Hematopoietic multipotent progenitor cell treated with erythropoietin and hydrocortisone succinate and interleukin-3 and kit ligand, for 15 days (in vitro differentiated cells): ENCODE results near the gene GMPR2.
"Not testable (repeated sequence)": the region's sequence is repeated elsewhere in the genome, so short reads cannot be mapped to it uniquely, and the experiment has no call there.

Source experiments
- DNase-seq: peaks from one replicate; pipeline ENCODE4 v3.0.0-alpha.2; 2015; ENCODE audit warnings: low spot score

GMPR2 gene

GRCh38 chr14:24202538-24202937, 30.2 kb upstream of the GMPR2 start:
- DNase-seq = not testable (repeated sequence)

- DNase-seq = not testable (repeated sequence)
Observed at GRCh38 chr14:24203249-24203886, 29.4 kb upstream of the GMPR2 start.

DNA sequence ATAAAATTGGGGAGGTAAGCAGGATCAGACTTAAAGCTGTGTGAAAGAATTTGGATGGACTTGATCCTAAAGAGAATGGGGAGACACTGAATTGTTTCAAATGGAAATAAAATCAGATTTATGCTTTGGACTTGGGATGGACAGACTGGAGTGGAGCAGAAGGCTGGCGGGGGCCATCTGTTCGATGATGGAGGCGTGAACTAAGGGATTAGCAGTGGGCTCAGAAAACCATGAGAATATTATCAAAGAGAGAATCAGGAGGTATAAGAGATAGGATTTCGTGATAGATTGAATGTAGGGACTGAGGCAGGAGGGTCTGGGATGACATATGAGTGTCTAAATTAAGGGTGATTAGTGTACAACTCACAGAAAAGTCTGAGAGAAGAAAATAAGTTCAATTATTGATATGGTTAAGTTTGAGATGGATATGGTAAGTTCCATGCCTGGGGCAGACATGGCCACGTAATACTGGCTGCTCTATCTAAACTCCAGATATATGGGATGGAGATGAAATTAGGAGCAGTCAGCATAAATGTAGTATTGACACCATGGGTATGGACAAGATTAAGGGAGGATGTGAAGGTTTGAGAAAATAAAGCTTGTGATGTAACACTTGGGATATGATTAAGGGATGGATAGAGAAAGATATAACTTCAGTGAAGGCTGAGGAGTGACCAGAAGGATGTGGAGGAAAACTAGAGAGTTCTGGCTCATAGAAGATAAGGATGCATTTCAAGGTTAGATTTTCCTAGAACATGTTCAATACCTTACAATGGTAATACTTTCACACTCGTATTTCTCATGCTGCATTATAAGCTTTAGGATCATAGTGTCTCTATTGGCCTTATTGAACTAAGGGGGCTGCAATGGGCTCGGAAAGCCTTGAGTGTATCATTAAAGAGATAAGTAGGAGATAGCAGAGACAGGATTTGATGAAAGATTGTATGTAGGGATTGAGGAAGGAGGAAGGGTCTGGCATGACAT, 28.3 kb upstream of the GMPR2 start:
- no peak for DNase-seq

DNA sequence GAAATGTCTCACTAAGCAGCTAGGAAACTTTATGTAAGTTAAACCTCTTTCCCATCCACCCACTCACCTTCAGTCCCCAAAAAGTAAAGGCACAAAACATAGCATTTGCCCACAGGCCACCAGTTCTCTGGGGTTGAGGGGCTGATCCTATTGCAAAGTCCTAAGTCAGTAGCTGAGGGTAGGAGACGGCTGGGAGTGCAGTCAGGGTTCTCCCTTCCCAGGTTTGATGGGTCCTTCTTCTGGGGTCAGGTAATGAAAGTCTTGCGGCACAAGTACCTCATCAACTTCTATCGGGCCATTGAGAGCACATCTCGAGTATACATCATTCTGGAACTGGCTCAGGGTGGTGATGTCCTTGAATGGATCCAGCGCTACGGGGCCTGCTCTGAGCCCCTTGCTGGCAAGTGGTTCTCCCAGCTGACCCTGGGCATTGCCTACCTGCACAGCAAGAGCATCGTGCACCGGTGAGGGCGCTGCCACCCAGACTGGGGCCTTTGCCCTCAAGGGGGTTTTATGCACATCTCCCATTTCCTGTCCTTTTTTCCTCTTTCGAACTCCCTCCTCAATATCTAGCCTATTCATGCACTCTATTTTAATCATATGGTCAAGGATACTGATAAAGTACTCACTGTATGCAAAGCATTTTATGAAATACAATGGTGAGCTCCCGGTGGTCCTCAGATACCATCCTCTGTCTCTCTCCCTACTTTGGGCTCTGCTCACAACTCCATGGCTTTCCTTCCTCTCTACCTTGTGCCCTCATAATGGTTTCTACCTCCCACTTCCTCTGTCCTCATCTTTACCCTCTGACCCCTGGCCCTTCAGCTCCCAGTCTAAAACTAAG, 26.2 kb upstream of the GMPR2 start:
- no peak for DNase-seq

GRCh38 chr14:24207104-24207551, 25.6 kb upstream of the GMPR2 start:
- no peak for DNase-seq

GRCh38 chr14:24207625-24208024, 25.1 kb upstream of the GMPR2 start:
- DNase-seq = no peak

DNA sequence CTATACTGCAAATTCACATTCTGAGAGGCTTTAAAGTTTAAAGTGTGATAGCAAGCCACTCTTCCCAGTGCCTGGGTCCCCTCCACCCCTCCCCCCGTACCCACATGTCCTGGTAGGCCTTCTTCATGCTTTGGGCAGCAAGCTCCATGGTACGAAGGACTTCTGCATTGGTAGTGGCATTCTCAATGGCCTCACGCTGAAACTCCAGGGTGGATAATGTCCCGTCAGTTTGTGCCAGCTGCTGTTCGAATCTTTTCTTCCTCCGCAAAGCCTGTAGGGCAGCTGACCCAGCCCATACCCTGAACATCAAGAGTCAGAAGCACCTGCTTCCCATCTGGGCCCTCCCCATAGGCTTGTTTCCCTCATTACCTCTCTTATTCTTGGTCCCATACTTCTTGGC, 21.4 kb upstream of the GMPR2 start:
- no peak for DNase-seq

DNA sequence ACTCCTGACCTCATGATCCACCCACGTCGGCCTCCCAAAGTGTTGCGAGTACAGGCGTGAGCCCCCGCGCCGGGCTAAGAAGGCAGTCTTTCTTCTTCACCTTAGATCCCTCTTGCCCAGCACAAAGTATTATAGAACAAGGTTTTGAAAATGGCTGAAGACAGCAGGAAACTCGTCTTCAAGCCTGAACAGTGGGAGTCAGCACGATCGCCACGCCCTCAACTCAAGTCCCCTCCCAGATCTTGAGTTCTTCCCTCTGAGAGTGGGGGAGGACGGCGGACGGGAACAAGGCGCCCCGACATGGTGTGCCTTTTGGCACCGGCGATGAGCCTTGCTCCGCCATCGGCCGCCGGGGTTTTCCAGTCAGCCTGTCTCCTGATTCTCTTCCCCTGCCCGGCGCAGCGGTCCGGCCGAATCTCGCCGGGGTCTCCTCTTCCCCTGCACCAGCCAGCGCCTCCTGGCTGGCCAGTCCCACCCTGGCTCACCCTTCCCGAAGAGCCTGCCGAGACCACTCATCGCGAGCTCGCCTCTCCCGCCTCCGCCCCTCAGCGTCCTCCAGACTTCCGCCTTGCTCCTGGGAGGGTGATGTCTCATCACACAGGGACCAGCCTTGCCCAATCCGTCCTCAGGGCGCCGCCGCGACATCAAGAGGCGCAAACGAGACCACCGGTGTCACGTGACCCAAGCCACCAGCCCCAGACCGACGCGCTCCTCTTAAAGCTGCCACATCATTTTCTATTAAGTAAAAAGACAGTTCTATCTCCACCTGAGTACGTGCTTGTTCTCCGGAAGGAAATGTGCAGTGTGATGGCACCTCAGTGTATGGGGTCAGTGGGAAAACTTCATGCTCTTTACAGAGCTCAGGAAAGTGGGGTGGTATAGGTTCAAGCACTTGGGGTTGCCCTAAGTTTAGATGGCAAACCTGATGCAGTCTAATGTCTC, 19.5 kb upstream of the GMPR2 start, which contains the start of gene CHMP4A:
Gene CHMP4A, minus strand, starts transcription at position 565 of the 942 bp plus-strand sequence. Its CDS starts 49 bp downstream, at position 516.
- DNase-seq = peak; percentile 88

DNA sequence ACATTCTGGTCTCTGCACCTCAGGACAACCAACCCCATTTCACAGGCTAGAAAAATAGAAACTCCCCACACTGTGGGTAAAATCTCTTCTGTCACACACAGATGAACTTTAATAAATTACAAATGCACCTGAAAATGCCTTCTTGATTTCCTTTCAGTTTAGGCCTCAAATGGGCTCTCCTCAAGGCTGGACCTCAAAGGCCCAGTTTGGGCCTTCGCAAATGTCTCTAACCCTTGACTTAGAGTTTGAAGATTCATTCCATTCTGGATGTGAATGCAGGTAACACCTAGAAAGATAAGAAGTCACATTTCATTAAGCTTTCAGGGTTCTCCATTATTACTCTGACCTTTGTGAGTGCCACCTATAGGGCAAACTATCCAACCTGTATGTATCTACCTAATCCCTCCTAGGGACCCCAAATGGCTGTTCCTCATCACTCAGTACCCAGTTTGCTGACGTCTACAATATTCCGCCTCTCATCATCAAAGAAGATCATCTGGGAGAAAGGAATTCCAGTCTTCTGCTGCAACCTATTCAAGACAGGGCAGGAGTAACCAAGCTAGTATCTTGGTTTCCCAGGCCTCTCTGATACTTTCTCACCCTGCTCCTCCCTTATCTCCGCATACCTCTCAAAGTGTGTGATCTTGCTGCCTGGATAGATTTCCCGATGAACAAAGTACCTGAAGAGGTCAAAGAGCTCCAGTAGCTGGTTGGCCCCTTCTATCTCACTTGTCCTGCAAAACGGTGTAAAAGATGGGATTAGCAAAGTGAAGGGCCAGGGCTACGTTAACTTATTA, 18.7 kb upstream of the GMPR2 start:
- no peak for DNase-seq

- DNase-seq = peak; percentile 90
Observed at GRCh38 chr14:24215495-24216344, 17.0 kb upstream of the GMPR2 start, which contains the start of gene MDP1. Gene MDP1, minus strand, starts transcription at chr14:24216066. Its CDS starts 111 bp downstream, at chr14:24215955.

GRCh38 chr14:24216345-24216699, 16.4 kb upstream of the GMPR2 start:
- no peak for DNase-seq

DNA sequence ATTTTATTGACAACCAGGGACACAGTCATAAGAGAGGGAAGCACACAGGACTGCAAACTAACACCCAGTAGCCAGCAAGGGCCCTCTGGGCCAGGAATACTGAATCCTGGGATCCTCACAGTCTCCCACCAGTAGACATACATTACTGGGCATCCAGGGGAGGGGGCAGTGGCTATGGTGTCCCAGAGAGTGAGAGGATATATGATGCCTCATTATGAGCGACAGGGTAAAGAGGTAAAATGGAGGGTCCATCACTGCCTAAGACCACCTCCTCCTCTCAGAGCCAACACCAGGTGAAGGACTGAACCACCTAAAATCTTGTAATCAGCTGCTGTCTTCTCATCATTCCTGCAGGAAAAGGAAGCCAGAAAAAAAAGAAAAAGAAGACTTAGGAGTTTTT, 15.9 kb upstream of the GMPR2 start:
- DNase-seq = not testable (repeated sequence)

GRCh38 chr14:24219080-24219479, 13.6 kb upstream of the GMPR2 start:
- DNase-seq = no peak

- no peak for DNase-seq
Observed at GRCh38 chr14:24219521-24219920, 13.2 kb upstream of the GMPR2 start.

DNA sequence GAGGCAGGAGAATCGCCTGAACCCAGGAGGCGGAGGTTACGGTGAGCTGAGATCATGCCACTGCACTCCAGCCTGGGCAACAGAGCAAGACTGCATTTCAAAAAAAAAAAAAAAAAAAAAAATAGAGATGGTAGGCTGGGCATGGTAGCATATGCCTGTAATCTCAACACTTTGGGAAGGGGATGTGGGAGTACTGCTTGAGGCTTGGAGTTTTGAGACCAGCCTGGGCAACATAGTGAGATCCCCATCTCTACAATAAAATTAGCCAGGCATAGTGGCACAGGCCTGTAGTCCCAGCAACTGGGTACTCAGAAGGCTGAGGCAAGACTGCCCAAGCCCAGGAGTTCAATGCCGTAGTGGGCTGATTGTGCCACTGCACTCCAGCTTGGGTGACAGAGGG, 9.7 kb upstream of the GMPR2 start:
- DNase-seq = not testable (repeated sequence)

- no peak for DNase-seq
Observed at GRCh38 chr14:24224618-24225071, 8.1 kb upstream of the GMPR2 start.

- no peak for DNase-seq
Observed at GRCh38 chr14:24226473-24226872, 6.3 kb upstream of the GMPR2 start.

DNA sequence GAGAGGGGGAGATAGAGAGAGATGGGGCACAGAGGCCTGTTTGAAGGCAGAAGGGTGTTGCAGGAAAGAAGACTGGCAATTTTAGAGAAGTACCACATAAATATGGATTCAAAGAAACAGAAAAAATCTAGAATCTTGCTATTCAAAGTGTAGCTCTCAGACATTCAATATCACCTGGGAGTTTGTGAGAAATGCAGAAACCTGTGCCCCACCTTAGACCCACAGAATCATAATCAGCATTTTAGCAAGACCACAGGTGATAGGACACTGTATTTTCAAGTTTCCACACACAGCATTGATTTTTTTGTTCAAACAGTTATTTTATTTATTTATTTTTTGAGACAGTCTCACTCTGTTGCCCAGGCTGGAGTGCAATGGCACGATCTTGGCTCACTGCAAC, 3.8 kb upstream of the GMPR2 start:
- no peak for DNase-seq
